HepG2 (cell line): ENCODE measurements around the gene CDX1.

Experiments used
- EP300 ChIP-seq, 3 experiments: sonication (generic) in 1 of 3; formaldehyde crosslinking in 1 of 3; IDR thresholded peaks; 2 replicates each; pipeline versions ENCODE4 v1.5.1 to v1.6.1; 2011 to 2020; ENCODE audit warnings: low read depth in 2 of 3, low read length in 2 of 3, borderline replicate concordance in 1 of 3, improper control_type of control experiment in 1 of 3, mild to moderate bottlenecking in 1 of 3, missing genetic modification reagents in 1 of 3, moderate library complexity in 1 of 3
- JUN ChIP-seq: sonication (generic); formaldehyde crosslinking; IDR thresholded peaks from 2 replicates; pipeline ENCODE4 v1.4.0; 2020; ENCODE audit warnings: mild to moderate bottlenecking, missing genetic modification reagents
- KDM5B ChIP-seq: sonication (generic); formaldehyde crosslinking; IDR thresholded peaks from 2 replicates; pipeline ENCODE4 v1.4.0; 2020; ENCODE audit warnings: missing genetic modification reagents, mild to moderate bottlenecking, borderline replicate concordance
- MXI1 ChIP-seq: IDR thresholded peaks from 3 replicates; pipeline ENCODE4 v1.6.1; 2012; ENCODE audit warnings: low read depth, low read length, inconsistent platforms, borderline replicate concordance
- POLR2A ChIP-seq, 2 experiments: IDR thresholded peaks; 2 replicates each; pipeline ENCODE4 v1.6.1; 2011; ENCODE audit warnings: low read depth in 2 of 2, low read length in 2 of 2, mild to moderate bottlenecking in 1 of 2, moderate library complexity in 1 of 2; ENCODE audit not compliant: insufficient read depth in 1 of 2
- SUZ12 ChIP-seq: fragments of 150-350 bp; IDR thresholded peaks from 2 replicates; pipeline ENCODE4 v1.6.1; 2014; ENCODE audit warnings: low read depth, low read length
- TAF1 ChIP-seq: sonication (generic); formaldehyde crosslinking; IDR thresholded peaks from 2 replicates; pipeline ENCODE4 v1.4.0; 2020; ENCODE audit warnings: missing genetic modification reagents
- ZEB1 ChIP-seq: IDR thresholded peaks from 2 replicates; pipeline ENCODE4 v1.6.1; 2012; ENCODE audit warnings: mild to moderate bottlenecking, low read depth, inconsistent platforms; ENCODE audit not compliant: insufficient replicate concordance
- ZFP82 ChIP-seq: sonication (generic); formaldehyde crosslinking; IDR thresholded peaks from 2 replicates; pipeline ENCODE4 v1.5.1; 2020; ENCODE audit warnings: mild to moderate bottlenecking, missing genetic modification reagents, borderline replicate concordance
- ZFX ChIP-seq: sonication (generic); formaldehyde crosslinking; IDR thresholded peaks from 2 replicates; pipeline ENCODE4 v1.4.0; 2020; ENCODE audit warnings: mild to moderate bottlenecking, low read depth, missing genetic modification reagents, moderate library complexity
- ZKSCAN8 ChIP-seq: IDR thresholded peaks from 2 replicates; pipeline ENCODE4 v1.6.1; 2016; ENCODE audit warnings: borderline replicate concordance, missing genetic modification reagents, missing compliant biosample characterization
- ZNF670 ChIP-seq: sonication (generic); formaldehyde crosslinking; IDR thresholded peaks from 2 replicates; pipeline ENCODE4 v1.8.0; 2022; ENCODE audit warnings: mild to moderate bottlenecking, missing genetic modification reagents, borderline replicate concordance

- no peak for TF ChIP-seq ZNF670 (CRISPR knock-in tag)
- no peak for TF ChIP-seq EP300 (IDR thresholded peaks at IDR 0.05; ENCODE audit: low read depth in 2 of 2, low read length in 2 of 2)
- TF ChIP-seq EP300 (CRISPR knock-in tag; IDR thresholded peaks at IDR 0.05; ENCODE audit: borderline replicate concordance) = no peak
- no peak for TF ChIP-seq ZFX (CRISPR knock-in tag)
- no peak for TF ChIP-seq ZFP82 (CRISPR knock-in tag)
- no peak for TF ChIP-seq ZKSCAN8 (CRISPR knock-in tag)
- no peak for TF ChIP-seq MXI1
- no peak for TF ChIP-seq TAF1
- TF ChIP-seq ZEB1 = no peak
- TF ChIP-seq SUZ12 = no peak
- TF ChIP-seq JUN (CRISPR knock-in tag) = no peak
- no peak for TF ChIP-seq POLR2A (IDR thresholded peaks at IDR 0.05; ENCODE audit: insufficient read depth in 1 of 2, low read depth in 2 of 2, low read length in 2 of 2)
- TF ChIP-seq KDM5B (CRISPR knock-in tag) = no peak
These were observed 8.2 kb upstream of the CDX1 start for GRCh38 chr5:150158170-150158949.
